HepG2 (cell line): ENCODE results near the gene NME8. TPM values are rescaled to one million over a fixed set of nuclear protein-coding genes. Genes with fewer than 3 reads are reported as not detected.

Source experiments
- ADNP ChIP-seq: sonication (generic); formaldehyde crosslinking; IDR thresholded peaks from 2 replicates; pipeline ENCODE4 v1.4.0; 2020; ENCODE audit warnings: missing genetic modification reagents
- ETV5 ChIP-seq: IDR thresholded peaks from 2 replicates; pipeline ENCODE4 v1.6.1; 2018; ENCODE audit warnings: missing biosample characterization, missing genetic modification reagents, inconsistent platforms, borderline replicate concordance
- HDAC1 ChIP-seq: sonication (generic); formaldehyde crosslinking; IDR thresholded peaks from 2 replicates; pipeline ENCODE4 v1.5.1; 2020; ENCODE audit warnings: mild to moderate bottlenecking, missing genetic modification reagents
- RORA ChIP-seq: sonication (generic); formaldehyde crosslinking; IDR thresholded peaks from 2 replicates; pipeline ENCODE4 v1.5.0; 2020; ENCODE audit warnings: mild to moderate bottlenecking, missing genetic modification reagents, moderate library complexity
- SIX1 ChIP-seq: sonication (generic); formaldehyde crosslinking; IDR thresholded peaks from 2 replicates; pipeline ENCODE4 v1.4.0; 2020; ENCODE audit warnings: missing genetic modification reagents, borderline replicate concordance
- ZBTB46 ChIP-seq: sonication (generic); formaldehyde crosslinking; IDR thresholded peaks from 2 replicates; pipeline ENCODE4 v1.4.0; 2020; ENCODE audit warnings: mild to moderate bottlenecking, missing genetic modification reagents, borderline replicate concordance
- ZHX2 ChIP-seq, 2 experiments: sonication (generic) in 1 of 2; formaldehyde crosslinking in 1 of 2; IDR thresholded peaks; 2 replicates each; pipeline versions ENCODE4 v1.6.1 to v1.9.0; 2014 to 2022; ENCODE audit warnings: antibody characterized with exemption in 1 of 2, borderline replicate concordance in 1 of 2, inconsistent platforms in 1 of 2, low read depth in 1 of 2, missing genetic modification reagents in 1 of 2
- ZNF326 ChIP-seq: sonication (generic); formaldehyde crosslinking; IDR thresholded peaks from 2 replicates; pipeline ENCODE4 v1.4.0; 2020; ENCODE audit warnings: missing genetic modification reagents, borderline replicate concordance
- ZNF407 ChIP-seq: sonication (generic); formaldehyde crosslinking; IDR thresholded peaks from one replicate; pipeline ENCODE4 v1.5.1; 2020; ENCODE audit warnings: mild to moderate bottlenecking, missing genetic modification reagents; ENCODE audit errors: not compliant biosample characterization
- ZNF674 ChIP-seq: sonication (generic); formaldehyde crosslinking; IDR thresholded peaks from 2 replicates; pipeline ENCODE4 v1.5.0; 2020; ENCODE audit warnings: low read depth, mild to moderate bottlenecking, missing genetic modification reagents
- polyA plus RNA-seq, 8 experiments: library from polyadenylated mRNA; depleted of rRNA in 3 of 8; stranded (reverse) in 7 of 8; unstranded in 1 of 8; fragments of >200 nt; fragmentation: Illumina TruSeq in 4 of 8; extraction: Trizol in 4 of 8; gene quantifications; 2 replicates each; pipeline versions ENCODE4 v1.2.1 to v1.2.3, GENCODE V29; 2011 to 2016; ENCODE audit warnings: low read depth in 4 of 8, missing spikeins in 1 of 8, mixed read lengths in 1 of 8; ENCODE audit not compliant: insufficient read depth in 1 of 8
- total RNA-seq, 5 experiments: library from RNA; depleted of rRNA; stranded (reverse); fragments of >200 nt; fragmentation: Illumina TruSeq; extraction: Trizol; gene quantifications; 2 replicates each; pipeline ENCODE4 v1.2.3, GENCODE V29; 2016; ENCODE audit warnings: low read depth in 1 of 5

Gene NME8
- total and polyA plus RNA-seq, 2 of the 13 experiments (the other 11 are each of a cell fraction or from before 2014, with no cell fraction given): not detected

- TF ChIP-seq ZNF674 (CRISPR knock-in tag) (0 out of 2 replicates have a peak, but pooled peaks have one; percentile 33), ADNP (CRISPR knock-in tag) (no peak), RORA (CRISPR knock-in tag) (no peak), ZBTB46 (CRISPR knock-in tag) (no peak), ZNF407 (no peak), ZHX2 (IDR thresholded peaks at IDR 0.05; ENCODE audit: low read depth) (0 out of 2 replicates have a peak, but pooled peaks have one; percentile 55), ZHX2 (CRISPR knock-in tag; IDR thresholded peaks at IDR 0.05; ENCODE audit: borderline replicate concordance) (no peak), SIX1 (CRISPR knock-in tag) (peak; percentile 69; the same call in 1 of the 2 replicates), ETV5 (CRISPR knock-in tag) (peak; percentile 79; the same call in 1 of the 2 replicates), ZNF326 (CRISPR knock-in tag) (no peak), HDAC1 (CRISPR knock-in tag) (peak; percentile 95)
Measured at GRCh38 chr7:37942934-37943610, 94.7 kb downstream of the NME8 start (continued).
